Astrocyte (in vitro differentiated cells and primary cell): Measurements from ENCODE around the gene EYS. TPM values are rescaled to one million over a fixed set of nuclear protein-coding genes. Genes with fewer than 3 reads are reported as not detected.

Experiments
- DNase-seq: peaks from one replicate; pipeline ENCODE4 v3.0.0-alpha.2; 2010; ENCODE audit warnings: low read depth
- FAIRE-seq: peaks from 2 replicates; lab custom pipeline; 2011; peaks lifted over from hg19 to GRCh38; lab: Jason Lieb, UNC
- H2AFZ ChIP-seq: 2 replicates; pipeline ENCODE4 v1.6.0; 2012; ENCODE audit warnings: low read depth, low read length, inconsistent platforms
- H3K27ac ChIP-seq: 2 replicates; pipeline ENCODE4 v1.5.1; 2011; ENCODE audit warnings: low read depth, low read length, inconsistent platforms
- H3K27me3 ChIP-seq: 2 replicates; pipeline ENCODE4 v1.6.0; 2011; ENCODE audit warnings: low read length, inconsistent platforms; ENCODE audit not compliant: insufficient read depth
- H3K36me3 ChIP-seq: 2 replicates; pipeline ENCODE4 v1.5.1; 2011; ENCODE audit warnings: low read length, inconsistent platforms; ENCODE audit not compliant: insufficient read depth
- H3K4me1 ChIP-seq: 2 replicates; pipeline ENCODE4 v1.5.1; 2011; ENCODE audit warnings: low read length, inconsistent platforms; ENCODE audit not compliant: insufficient read depth
- H3K4me2 ChIP-seq: 2 replicates; pipeline ENCODE4 v1.6.0; 2012; ENCODE audit warnings: low read length, inconsistent platforms
- H3K4me3 ChIP-seq: 2 replicates; pipeline ENCODE4 v1.5.1; 2011; ENCODE audit warnings: low read depth, mild to moderate bottlenecking, low read length, inconsistent platforms; ENCODE audit not compliant: insufficient read depth
- H3K79me2 ChIP-seq: 2 replicates; pipeline ENCODE4 v1.6.0; 2012; ENCODE audit warnings: mild to moderate bottlenecking, low read length, inconsistent platforms; ENCODE audit not compliant: insufficient read depth
- H3K9ac ChIP-seq: 2 replicates; pipeline ENCODE4 v1.6.0; 2012; ENCODE audit warnings: mild to moderate bottlenecking, low read length, inconsistent platforms
- H3K9me3 ChIP-seq: 2 replicates; pipeline ENCODE4 v1.5.1; 2012; ENCODE audit warnings: low read depth, mild to moderate bottlenecking, low read length, inconsistent platforms; ENCODE audit not compliant: insufficient read depth
- H4K20me1 ChIP-seq: 2 replicates; pipeline ENCODE4 v1.6.0; 2012; ENCODE audit warnings: low read length, inconsistent platforms; ENCODE audit not compliant: insufficient read depth
- H3K27ac Mint-ChIP-seq: one replicate; pipeline ENCODE4 v1.8.0; 2021; ENCODE audit warnings: mild to moderate bottlenecking, mixed read lengths; ENCODE audit not compliant: unreplicated experiment
- H3K27me3 Mint-ChIP-seq: one replicate; pipeline ENCODE4 v1.8.0; 2021; ENCODE audit warnings: low read depth, mixed read lengths; ENCODE audit not compliant: unreplicated experiment
- H3K36me3 Mint-ChIP-seq: one replicate; pipeline ENCODE4 v1.8.0; 2021; ENCODE audit warnings: low read depth, mixed read lengths; ENCODE audit not compliant: unreplicated experiment
- H3K4me1 Mint-ChIP-seq: one replicate; pipeline ENCODE4 v1.8.0; 2021; ENCODE audit warnings: low read depth, mixed read lengths; ENCODE audit not compliant: unreplicated experiment
- H3K4me3 Mint-ChIP-seq: one replicate; pipeline ENCODE4 v1.8.0; 2021; ENCODE audit warnings: mild to moderate bottlenecking, moderate library complexity, mixed read lengths; ENCODE audit not compliant: unreplicated experiment
- H3K9me3 Mint-ChIP-seq: one replicate; pipeline ENCODE4 v1.8.0; 2021; ENCODE audit warnings: mild to moderate bottlenecking, mixed read lengths; ENCODE audit not compliant: unreplicated experiment
- EZH2 ChIP-seq: IDR thresholded peaks from 2 replicates; pipeline ENCODE4 v1.6.1; 2012; ENCODE audit warnings: mild to moderate bottlenecking, low read length, inconsistent platforms; ENCODE audit not compliant: insufficient read depth
- total RNA-seq: library from RNA; stranded (reverse); gene quantifications from 2 replicates; pipeline ENCODE4 v1.2.1, GENCODE V29; 2021
- TF ChIP-seq, protein P1 (sequence below): IDR thresholded peaks from 2 replicates; pipeline ENCODE4 v1.5.1; 2011; ENCODE audit warnings: low read depth, mild to moderate bottlenecking, inconsistent platforms, low read length, moderate library complexity; ENCODE audit not compliant: insufficient read depth

The EYS gene
- total RNA-seq, 1 donor from 2014 or later, result 0.16 TPM

DNA sequence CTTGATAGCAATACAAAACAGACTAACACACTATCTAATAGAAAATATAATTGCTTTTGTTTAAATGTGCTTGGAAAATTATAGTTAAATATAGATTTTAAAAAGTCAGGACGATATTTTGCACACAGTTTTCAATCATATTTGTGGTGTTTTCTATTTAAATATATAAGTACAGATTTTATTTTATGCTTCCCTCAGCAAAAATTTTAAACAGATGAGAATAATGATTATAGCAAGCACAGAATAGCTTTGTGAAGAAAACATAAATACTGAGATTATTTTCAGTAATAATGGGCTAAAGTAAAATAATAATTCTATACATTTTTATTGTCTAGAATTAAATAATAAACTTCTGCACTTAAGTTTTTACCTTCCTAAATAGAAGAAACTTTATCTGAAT lies 1262.0 kb downstream of the EYS start:
- Histone ChIP-seq H2AFZ (no peak overlapping the region), H3K9me3 (peaks cover 4% of the 10 kb centered on the region), H3K4me2 (no peak overlapping the region), H3K79me2 (no peaks in the 10 kb centered on the region), H3K4me1 (no peaks in the 10 kb centered on the region), H4K20me1 (no peaks in the 10 kb centered on the region), H3K27ac (no peak overlapping the region), H3K36me3 (no peaks in the 10 kb centered on the region), H3K27me3 (no peaks in the 10 kb centered on the region), H3K9ac (no peak overlapping the region), H3K4me3 (no peak overlapping the region)
- H3K27me3 Mint-ChIP-seq, result no peaks in the 10 kb centered on the region
- no peak for FAIRE-seq
- no peak overlapping the region for H3K4me3 Mint-ChIP-seq
- TF ChIP-seq, protein P1, sequence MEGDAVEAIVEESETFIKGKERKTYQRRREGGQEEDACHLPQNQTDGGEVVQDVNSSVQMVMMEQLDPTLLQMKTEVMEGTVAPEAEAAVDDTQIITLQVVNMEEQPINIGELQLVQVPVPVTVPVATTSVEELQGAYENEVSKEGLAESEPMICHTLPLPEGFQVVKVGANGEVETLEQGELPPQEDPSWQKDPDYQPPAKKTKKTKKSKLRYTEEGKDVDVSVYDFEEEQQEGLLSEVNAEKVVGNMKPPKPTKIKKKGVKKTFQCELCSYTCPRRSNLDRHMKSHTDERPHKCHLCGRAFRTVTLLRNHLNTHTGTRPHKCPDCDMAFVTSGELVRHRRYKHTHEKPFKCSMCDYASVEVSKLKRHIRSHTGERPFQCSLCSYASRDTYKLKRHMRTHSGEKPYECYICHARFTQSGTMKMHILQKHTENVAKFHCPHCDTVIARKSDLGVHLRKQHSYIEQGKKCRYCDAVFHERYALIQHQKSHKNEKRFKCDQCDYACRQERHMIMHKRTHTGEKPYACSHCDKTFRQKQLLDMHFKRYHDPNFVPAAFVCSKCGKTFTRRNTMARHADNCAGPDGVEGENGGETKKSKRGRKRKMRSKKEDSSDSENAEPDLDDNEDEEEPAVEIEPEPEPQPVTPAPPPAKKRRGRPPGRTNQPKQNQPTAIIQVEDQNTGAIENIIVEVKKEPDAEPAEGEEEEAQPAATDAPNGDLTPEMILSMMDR, result no peak
- TF ChIP-seq EZH2, result no peak
- no peaks in the 10 kb centered on the region for H3K36me3 Mint-ChIP-seq
- H3K9me3 Mint-ChIP-seq, result peaks cover 21% of the 10 kb centered on the region
- no peaks in the 10 kb centered on the region for H3K4me1 Mint-ChIP-seq
- DNase-seq, result no peak
- no peak overlapping the region for H3K27ac Mint-ChIP-seq

DNA sequence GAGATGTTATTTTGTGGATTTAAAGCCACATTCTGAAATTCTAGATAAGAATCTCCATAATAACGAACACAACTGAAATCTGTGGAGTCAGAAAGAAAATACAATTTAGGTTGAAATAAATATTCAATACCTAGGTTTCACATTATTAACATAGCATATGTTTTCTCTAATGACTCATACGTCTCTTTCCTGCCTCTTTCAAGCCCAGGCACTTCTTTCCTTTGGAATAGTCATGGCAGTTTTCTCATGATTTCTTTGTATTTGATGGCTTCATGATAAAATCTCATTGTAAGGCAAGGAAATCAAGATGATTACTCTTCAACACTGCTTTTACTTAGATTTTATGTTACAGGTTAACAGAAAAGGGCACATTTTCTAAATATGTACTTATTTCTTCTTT lies 1267.8 kb downstream of the EYS start:
- FAIRE-seq, result no peak

DNA sequence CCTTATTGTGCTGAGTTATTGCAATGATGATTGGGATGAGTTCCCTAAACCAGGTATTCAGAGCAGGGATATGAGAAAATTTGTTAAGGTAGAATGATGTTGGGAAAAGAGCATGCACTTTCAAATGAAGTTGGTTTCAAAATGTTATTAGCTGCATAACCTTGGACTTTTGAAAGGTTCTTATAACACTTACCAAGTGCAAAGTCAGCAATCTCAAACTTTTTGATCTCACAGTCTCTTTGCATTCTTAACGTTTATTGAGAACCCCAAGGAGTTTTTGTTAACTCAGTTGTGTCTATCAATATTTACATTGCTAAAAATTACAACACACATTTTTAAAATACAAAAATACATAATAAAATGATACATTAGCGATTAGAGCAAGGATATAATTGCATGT lies 1269.0 kb downstream of the EYS start:
- Histone ChIP-seq H3K4me3 (no peak overlapping the region), H3K27me3 (no peaks in the 10 kb centered on the region), H2AFZ (no peak overlapping the region), H3K27ac (no peak overlapping the region), H3K36me3 (no peaks in the 10 kb centered on the region), H4K20me1 (no peaks in the 10 kb centered on the region), H3K4me1 (no peaks in the 10 kb centered on the region), H3K79me2 (no peaks in the 10 kb centered on the region), H3K9me3 (no peaks in the 10 kb centered on the region), H3K9ac (no peak overlapping the region), H3K4me2 (no peak overlapping the region)
- peaks cover 7% of the 10 kb centered on the region for H3K9me3 Mint-ChIP-seq
- H3K4me1 Mint-ChIP-seq, result peaks cover 3% of the 10 kb centered on the region
- DNase-seq, result no peak
- TF ChIP-seq, protein P1, result no peak
- TF ChIP-seq EZH2, result no peak
- H3K4me3 Mint-ChIP-seq, result no peak overlapping the region
- H3K36me3 Mint-ChIP-seq, result no peaks in the 10 kb centered on the region
- H3K27ac Mint-ChIP-seq, result no peak overlapping the region
- FAIRE-seq, result no peak
- no peaks in the 10 kb centered on the region for H3K27me3 Mint-ChIP-seq

More for the DNA sequence above, 1267.8 kb downstream of the EYS start:
- H3K4me3 ChIP-seq, result no peak overlapping the region
- no peaks in the 10 kb centered on the region for H3K27me3 ChIP-seq
- Mint-ChIP-seq H3K27me3 (no peaks in the 10 kb centered on the region), H3K4me1 (peaks cover 3% of the 10 kb centered on the region), H3K4me3 (no peak overlapping the region), H3K27ac (no peak overlapping the region), H3K9me3 (peaks cover 13% of the 10 kb centered on the region), H3K36me3 (no peaks in the 10 kb centered on the region)
- H4K20me1 ChIP-seq, result no peaks in the 10 kb centered on the region
- no peak overlapping the region for H3K4me2 ChIP-seq
- no peaks in the 10 kb centered on the region for H3K79me2 ChIP-seq
- no peaks in the 10 kb centered on the region for H3K4me1 ChIP-seq
- no peak for DNase-seq
- H3K9me3 ChIP-seq, result no peaks in the 10 kb centered on the region
- no peak overlapping the region for H3K9ac ChIP-seq
- H2AFZ ChIP-seq, result no peak overlapping the region
- H3K27ac ChIP-seq, result no peak overlapping the region
- no peaks in the 10 kb centered on the region for H3K36me3 ChIP-seq
- TF ChIP-seq, protein P1, result no peak
- no peak for TF ChIP-seq EZH2
